Right atrium auricular region (tissue), 2 donors: ENCODE data around the gene CALN1. TPM values are rescaled to one million over a fixed set of nuclear protein-coding genes. Genes with fewer than 3 reads are reported as not detected.

ENCODE experiments used
- DNase-seq: peaks from one replicate; pipeline ENCODE4 v3.0.0-alpha.2; 2019; ENCODE audit warnings: low spot score
- H3K27ac ChIP-seq, 2 donors: fragments of 200-600 bp; sonication (generic); 1 replicate in 1 of 2; 2 replicates in 1 of 2; pipeline ENCODE4 v1.5.1; 2016 to 2019
- H3K27me3 ChIP-seq, 2 donors: fragments of 200-600 bp; sonication (generic); one replicate each; pipeline versions ENCODE4 v1.5.1 to v1.6.0; 2017 to 2019
- H3K36me3 ChIP-seq: fragments of 200-600 bp; sonication (generic); one replicate; pipeline ENCODE4 v1.5.1; 2016
- H3K4me1 ChIP-seq, 2 donors: fragments of 200-600 bp; sonication (generic); one replicate each; pipeline versions ENCODE4 v1.5.1 to v1.6.0; 2017 to 2019
- H3K4me3 ChIP-seq, 2 donors: fragments of 200-600 bp; sonication (generic); 1 replicate in 1 of 2; 2 replicates in 1 of 2; pipeline ENCODE4 v1.5.1; 2017 to 2019; ENCODE audit warnings: mild to moderate bottlenecking in 1 of 2, moderate library complexity in 1 of 2
- H3K9me3 ChIP-seq, 2 donors: fragments of 200-600 bp; sonication (generic); one replicate each; pipeline ENCODE4 v1.5.1; 2019
- CTCF ChIP-seq, 2 donors: fragments of 200-600 bp; sonication (generic); IDR thresholded peaks; one replicate each; pipeline ENCODE4 v1.5.1; 2019; ENCODE audit warnings: antibody characterized with exemption in 2 of 2
- total RNA-seq, 2 donors: library from RNA; depleted of rRNA; stranded (reverse); fragments of >200 nt; gene quantifications; one replicate each; pipeline ENCODE4 v1.1.0, GENCODE V29; 2016

The CALN1 gene
- total RNA-seq, 2 donors from 2014 or later, result not detected

GRCh38 chr7:71885487-71885886, 526.7 kb downstream of the CALN1 start:
- Histone ChIP-seq H3K36me3 (no peaks in the 10 kb centered on the region), H3K4me3 (no peak overlapping the region), H3K4me1 (no peaks in the 10 kb centered on the region), H3K27me3 (no peaks in the 10 kb centered on the region), H3K27ac (no peak overlapping the region), H3K9me3 (peaks cover 0 to 11% of the 10 kb centered on the region in 2 donors)
- no peak for TF ChIP-seq CTCF (IDR thresholded peaks at IDR 0.05)
- DNase-seq, result no peak

DNA sequence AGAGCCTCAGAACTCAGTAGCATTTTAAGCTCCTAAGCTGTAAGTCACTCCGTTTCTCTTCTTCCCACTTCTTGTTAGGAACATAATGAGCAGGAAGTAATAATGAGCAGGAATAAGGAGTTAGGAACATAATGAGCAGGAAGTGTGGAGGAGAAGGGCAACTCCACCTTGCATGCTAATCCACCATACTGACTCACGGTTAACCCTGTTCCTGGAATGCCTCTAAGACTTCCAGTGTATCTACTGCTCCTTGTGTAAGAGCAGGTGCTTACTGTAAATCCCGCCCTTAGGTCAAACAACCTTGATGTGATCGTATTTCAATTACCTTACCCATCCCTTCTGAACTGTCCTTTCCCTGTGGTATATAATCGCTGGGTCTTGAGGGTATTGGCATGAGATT, 528.7 kb downstream of the CALN1 start:
- DNase-seq, result no peak
- Histone ChIP-seq H3K36me3 (no peaks in the 10 kb centered on the region), H3K27ac (no peak overlapping the region), H3K4me1 (no peaks in the 10 kb centered on the region), H3K9me3 (peaks cover 0 to 11% of the 10 kb centered on the region in 2 donors), H3K27me3 (no peaks in the 10 kb centered on the region), H3K4me3 (no peak overlapping the region)
- no peak for TF ChIP-seq CTCF (IDR thresholded peaks at IDR 0.05)

GRCh38 chr7:71871446-71871845, 540.7 kb downstream of the CALN1 start:
- Histone ChIP-seq H3K27me3 (no peaks in the 10 kb centered on the region), H3K4me1 (no peaks in the 10 kb centered on the region), H3K36me3 (no peaks in the 10 kb centered on the region), H3K9me3 (no peaks in the 10 kb centered on the region), H3K4me3 (no peak overlapping the region), H3K27ac (no peak overlapping the region)
- no peak for DNase-seq
- TF ChIP-seq CTCF (IDR thresholded peaks at IDR 0.05), result no peak

DNA sequence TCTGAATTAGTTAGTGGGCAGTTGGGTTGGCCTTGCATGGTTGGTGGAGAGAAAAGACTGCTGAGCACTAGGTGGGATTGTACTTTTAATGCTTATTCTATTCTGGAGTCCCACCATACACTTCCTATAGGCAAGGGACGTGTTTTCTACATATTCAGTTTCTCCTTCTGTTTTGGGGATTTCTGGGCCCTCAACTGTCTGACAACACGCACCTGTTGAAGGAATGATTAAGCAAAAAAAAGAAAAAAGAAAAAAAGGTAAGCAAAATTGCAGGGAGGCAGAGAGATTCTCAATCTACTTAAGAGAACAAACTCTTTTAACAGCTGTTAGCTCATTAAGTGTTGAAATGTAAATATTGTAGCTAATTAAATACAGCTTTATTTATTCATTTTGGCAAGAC, 541.3 kb downstream of the CALN1 start:
- H3K4me1 ChIP-seq, result no peaks in the 10 kb centered on the region
- H3K27me3 ChIP-seq, result no peaks in the 10 kb centered on the region
- no peak for TF ChIP-seq CTCF (IDR thresholded peaks at IDR 0.05)
- H3K4me3 ChIP-seq, result no peak overlapping the region
- no peaks in the 10 kb centered on the region for H3K36me3 ChIP-seq
- no peak for DNase-seq
- no peak overlapping the region for H3K27ac ChIP-seq
- H3K9me3 ChIP-seq, result no peaks in the 10 kb centered on the region

DNA sequence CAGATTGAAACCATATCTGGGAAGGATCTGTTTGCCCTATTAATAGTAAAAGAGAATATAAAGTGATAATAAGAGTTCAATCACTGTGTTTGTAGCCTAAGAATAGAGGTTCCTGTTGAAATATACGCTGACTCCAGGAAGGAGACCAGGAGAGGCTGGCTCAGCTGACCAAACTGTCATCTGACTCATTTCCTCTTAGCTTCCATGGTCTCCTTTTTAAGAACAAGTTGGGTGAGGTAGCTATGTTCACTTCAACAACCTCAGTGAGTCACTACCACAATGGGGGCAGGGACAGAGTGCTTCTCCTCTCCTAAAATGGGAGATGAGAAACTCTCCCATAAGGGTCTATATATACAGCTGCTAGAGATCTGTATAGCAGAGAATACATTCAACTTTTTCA, 543.3 kb downstream of the CALN1 start:
- H3K36me3 ChIP-seq, result no peaks in the 10 kb centered on the region
- TF ChIP-seq CTCF (IDR thresholded peaks at IDR 0.05), result no peak
- no peak for DNase-seq
- no peak overlapping the region for H3K4me3 ChIP-seq
- H3K4me1 ChIP-seq, result no peaks in the 10 kb centered on the region
- no peak overlapping the region for H3K27ac ChIP-seq
- H3K9me3 ChIP-seq, result no peaks in the 10 kb centered on the region
- H3K27me3 ChIP-seq, result no peaks in the 10 kb centered on the region

GRCh38 chr7:71867626-71868025, 544.5 kb downstream of the CALN1 start:
- Histone ChIP-seq H3K27ac (no peak overlapping the region), H3K4me1 (no peaks in the 10 kb centered on the region)
- no peak for TF ChIP-seq CTCF (IDR thresholded peaks at IDR 0.05)

More at GRCh38 chr7:71867626-71868025, 544.5 kb downstream of the CALN1 start:
- no peak for DNase-seq
- H3K27me3 ChIP-seq, result no peaks in the 10 kb centered on the region
- no peaks in the 10 kb centered on the region for H3K9me3 ChIP-seq
- no peak overlapping the region for H3K4me3 ChIP-seq
- no peaks in the 10 kb centered on the region for H3K36me3 ChIP-seq
